Stimulated activated CD8-positive, alpha-beta memory T cell treated with anti-CD3 and anti-CD28 coated beads, Interleukin-4, amount 100 ng/mL, for 4 hours (primary cell): Measurements from ENCODE around the gene HOXA7.

Experiments
- DNase-seq, 2 donors: peaks; one replicate each; pipeline ENCODE4 v3.0.0-alpha.2; 2020; ENCODE audit warnings: low read depth in 2 of 2, low spot score in 1 of 2

Gene HOXA7

GRCh38 chr7:27182285-27182841 lies 25.9 kb upstream of the HOXA7 start:
- no peak for DNase-seq

- DNase-seq: no peak
These were observed 25.4 kb upstream of the HOXA7 start for GRCh38 chr7:27181795-27182275.

GRCh38 chr7:27180431-27181420 lies 24.3 kb upstream of the HOXA7 start:
- DNase-seq: no peak

GRCh38 chr7:27179503-27180430 lies 23.3 kb upstream of the HOXA7 start:
- DNase-seq: no peak

GRCh38 chr7:27179030-27179429 lies 22.6 kb upstream of the HOXA7 start:
- no peak for DNase-seq

GRCh38 chr7:27178366-27178765 lies 21.9 kb upstream of the HOXA7 start:
- DNase-seq: no peak

GRCh38 chr7:27177795-27178320 lies 21.4 kb upstream of the HOXA7 start:
- no peak for DNase-seq

- DNase-seq: no peak
These were observed 20.7 kb upstream of the HOXA7 start for GRCh38 chr7:27176962-27177794.

- no peak for DNase-seq
These were observed 20.0 kb upstream of the HOXA7 start for GRCh38 chr7:27176524-27176845.

GRCh38 chr7:27175626-27176523 lies 19.4 kb upstream of the HOXA7 start:
- no peak for DNase-seq

GRCh38 chr7:27174874-27175625 lies 18.6 kb upstream of the HOXA7 start:
- no peak for DNase-seq

- no peak for DNase-seq
These were observed 17.7 kb upstream of the HOXA7 start, which contains the start of gene HOXA10 for GRCh38 chr7:27173956-27174873. Gene HOXA10, minus strand, starts transcription at chr7:27174320. Its CDS starts 14 bp downstream, at chr7:27174306.

- no peak for DNase-seq
These were observed 17.1 kb upstream of the HOXA7 start for GRCh38 chr7:27173511-27173955.

GRCh38 chr7:27172823-27173510 lies 16.5 kb upstream of the HOXA7 start:
- no peak for DNase-seq

GRCh38 chr7:27172315-27172774 lies 15.9 kb upstream of the HOXA7 start:
- DNase-seq: no peak

GRCh38 chr7:27171637-27172314 lies 15.3 kb upstream of the HOXA7 start:
- DNase-seq: no peak
